Stimulated activated CD8-positive, alpha-beta memory T cell treated with anti-CD3 and anti-CD28 coated beads, Interleukin-4, amount 100 ng/mL, for 1 hour (primary cell): ENCODE data around the gene LIN37.

ENCODE experiments used
- DNase-seq, 2 donors: peaks; one replicate each; pipeline ENCODE4 v3.0.0-alpha.2; 2020; ENCODE audit warnings: low read depth in 2 of 2, low spot score in 1 of 2

LIN37 gene

GRCh38 chr19:35734273-35734672, 14.1 kb upstream of the LIN37 start:
- DNase-seq = no peak

- no peak for DNase-seq
Observed at GRCh38 chr19:35734889-35735288, 13.5 kb upstream of the LIN37 start.

GRCh38 chr19:35736913-35737886, 11.2 kb upstream of the LIN37 start:
- DNase-seq = no peak

GRCh38 chr19:35738021-35738886, 10.1 kb upstream of the LIN37 start:
- no peak for DNase-seq

GRCh38 chr19:35738887-35739229, 9.5 kb upstream of the LIN37 start:
- no peak for DNase-seq

GRCh38 chr19:35739275-35740107, 8.9 kb upstream of the LIN37 start:
- no peak for DNase-seq

- no peak for DNase-seq
Observed at GRCh38 chr19:35740108-35740422, 8.3 kb upstream of the LIN37 start.

- DNase-seq = peak; percentile 90 to 93
Observed at GRCh38 chr19:35740423-35741202, 7.8 kb upstream of the LIN37 start.

- DNase-seq = no peak
Observed at GRCh38 chr19:35741203-35741515, 7.2 kb upstream of the LIN37 start.

- peak in 1 of 2 donors; percentile 38 for DNase-seq
Observed at GRCh38 chr19:35742121-35742724, 6.2 kb upstream of the LIN37 start, which contains the start of gene IGFLR1. IGFLR1 (minus strand) TSS chr19:35742452; CDS start chr19:35741180, 1,272 bp downstream.

- no peak for DNase-seq
Observed at GRCh38 chr19:35743640-35744429, 4.5 kb upstream of the LIN37 start.

GRCh38 chr19:35744430-35745327, 3.7 kb upstream of the LIN37 start:
- peak; percentile 85 to 87 for DNase-seq

- DNase-seq = peak; percentile 76 to 92
Observed at GRCh38 chr19:35745328-35746086, 2.9 kb upstream of the LIN37 start, which contains the start of the genes PSENEN and U2AF1L4. PSENEN (plus strand) TSS chr19:35745651; CDS start chr19:35745931, 280 bp downstream. U2AF1L4 (minus strand) TSS chr19:35745418; CDS start chr19:35745391, 27 bp downstream.

- no peak for DNase-seq
Observed at GRCh38 chr19:35746087-35746462, 2.3 kb upstream of the LIN37 start.

- DNase-seq = no peak
Observed at GRCh38 chr19:35746531-35746930, 1.8 kb upstream of the LIN37 start.

- no peak for DNase-seq
Observed at GRCh38 chr19:35750167-35750566, 1.8 kb downstream of the LIN37 start.
